ENCODE results near the gene DHPS.

GRCh38 chr19:12665281-12665573 lies 16.5 kb downstream of the DHPS start:
- no peak for TF ChIP-seq CTCF (IDR thresholded peaks at IDR 0.05)
- no peak for TF ChIP-seq EZH2 (IDR thresholded peaks at IDR 0.05; ENCODE audit: borderline replicate concordance, insufficient read depth, low read depth, low read length, poor library complexity, severe bottlenecking)
